HepG2 (cell line): ENCODE results near the gene OTX1. TPM values are rescaled to one million over a fixed set of nuclear protein-coding genes. Genes with fewer than 3 reads are reported as not detected.

Source experiments
- HCFC1 ChIP-seq: fragments of 150-350 bp; IDR thresholded peaks from 2 replicates; pipeline ENCODE4 v1.6.1; 2014; ENCODE audit warnings: low read depth, low read length
- HES4 ChIP-seq: sonication (generic); formaldehyde crosslinking; IDR thresholded peaks from 2 replicates; pipeline ENCODE4 v1.9.0; 2021; ENCODE audit warnings: mild to moderate bottlenecking, missing genetic modification reagents, borderline replicate concordance
- NR1H2 ChIP-seq: sonication (generic); formaldehyde crosslinking; IDR thresholded peaks from 2 replicates; pipeline ENCODE4 v1.8.1; 2022; ENCODE audit warnings: low read depth, missing genetic modification reagents, borderline replicate concordance
- NRL ChIP-seq: sonication (generic); formaldehyde crosslinking; IDR thresholded peaks from 2 replicates; pipeline ENCODE4 v1.5.0; 2020; ENCODE audit warnings: missing genetic modification reagents, mild to moderate bottlenecking, moderate library complexity, borderline replicate concordance
- SNAPC4 ChIP-seq: sonication (generic); formaldehyde crosslinking; IDR thresholded peaks from 2 replicates; pipeline ENCODE4 v1.4.0; 2020; ENCODE audit warnings: mild to moderate bottlenecking, missing genetic modification reagents
- TFE3 ChIP-seq: IDR thresholded peaks from 2 replicates; pipeline ENCODE4 v1.6.1; 2016
- TRIM24 ChIP-seq: sonication (generic); formaldehyde crosslinking; IDR thresholded peaks from 2 replicates; pipeline ENCODE4 v1.8.0; 2022; ENCODE audit warnings: mild to moderate bottlenecking, missing genetic modification reagents
- ZBTB33 ChIP-seq: sonication (generic); formaldehyde crosslinking; IDR thresholded peaks from 2 replicates; pipeline ENCODE4 v1.4.0; 2020; ENCODE audit warnings: missing genetic modification reagents
- ZBTB38 ChIP-seq: sonication (generic); formaldehyde crosslinking; IDR thresholded peaks from 2 replicates; pipeline ENCODE4 v1.5.1; 2020; ENCODE audit warnings: mild to moderate bottlenecking, missing genetic modification reagents
- ZBTB4 ChIP-seq: sonication (generic); formaldehyde crosslinking; IDR thresholded peaks from 2 replicates; pipeline ENCODE4 v1.4.0; 2020; ENCODE audit warnings: missing genetic modification reagents, mild to moderate bottlenecking, borderline replicate concordance
- ZNF619 ChIP-seq: sonication (generic); formaldehyde crosslinking; IDR thresholded peaks from 2 replicates; pipeline ENCODE4 v1.4.0; 2020; ENCODE audit warnings: mild to moderate bottlenecking, missing genetic modification reagents
- ZNF768 ChIP-seq: sonication (generic); formaldehyde crosslinking; IDR thresholded peaks from 2 replicates; pipeline ENCODE4 v1.4.0; 2020; ENCODE audit warnings: missing genetic modification reagents
- ZSCAN25 ChIP-seq: sonication (generic); formaldehyde crosslinking; IDR thresholded peaks from 2 replicates; pipeline ENCODE4 v1.8.0; 2022; ENCODE audit warnings: mild to moderate bottlenecking, missing genetic modification reagents
- polyA plus RNA-seq, 8 experiments: library from polyadenylated mRNA; depleted of rRNA in 3 of 8; stranded (reverse) in 7 of 8; unstranded in 1 of 8; fragments of >200 nt; fragmentation: Illumina TruSeq in 4 of 8; extraction: Trizol in 4 of 8; gene quantifications; 2 replicates each; pipeline versions ENCODE4 v1.2.1 to v1.2.3, GENCODE V29; 2011 to 2016; ENCODE audit warnings: low read depth in 4 of 8, missing spikeins in 1 of 8, mixed read lengths in 1 of 8; ENCODE audit not compliant: insufficient read depth in 1 of 8
- total RNA-seq, 5 experiments: library from RNA; depleted of rRNA; stranded (reverse); fragments of >200 nt; fragmentation: Illumina TruSeq; extraction: Trizol; gene quantifications; 2 replicates each; pipeline ENCODE4 v1.2.3, GENCODE V29; 2016; ENCODE audit warnings: low read depth in 1 of 5

OTX1 gene
- total and polyA plus RNA-seq, 2 of the 13 experiments (the other 11 are each of a cell fraction or from before 2014, with no cell fraction given): 1.0 to 5.0 TPM

- peak; percentile 51; the same call in 1 of the 2 replicates for TF ChIP-seq ZBTB4 (CRISPR knock-in tag)
- TF ChIP-seq ZBTB38 (CRISPR knock-in tag): peak; percentile 95
- no peak for TF ChIP-seq NRL (CRISPR knock-in tag)
- no peak for TF ChIP-seq TFE3 (CRISPR knock-in tag)
- no peak for TF ChIP-seq NR1H2 (CRISPR knock-in tag)
- TF ChIP-seq HES4 (CRISPR knock-in tag): 0 out of 2 replicates have a peak, but pooled peaks have one; percentile 30
- TF ChIP-seq TRIM24 (CRISPR knock-in tag): no peak
- no peak for TF ChIP-seq SNAPC4
- peak; percentile 83 for TF ChIP-seq ZBTB33 (CRISPR knock-in tag)
- TF ChIP-seq ZSCAN25: no peak
- peak; percentile 43; the same call in 1 of the 2 replicates for TF ChIP-seq ZNF768
- TF ChIP-seq HCFC1: no peak
- 0 out of 2 replicates have a peak, but pooled peaks have one; percentile 25 for TF ChIP-seq ZNF619
Observed at GRCh38 chr2:63051795-63052333, 1.2 kb downstream of the OTX1 start (continued).
